Lung (tissue), 12 donors: Measurements from ENCODE around the gene SLC6A6. TPM values are rescaled to one million over a fixed set of nuclear protein-coding genes. Genes with fewer than 3 reads are reported as not detected.
A peak's percentile ranks its signal among the peaks of the same experiment; 100 is the strongest.

Source experiments
- ATAC-seq: fragments of 200-7000 bp; cut with Tn5 transposase; one replicate; pipeline ENCODE4 v1.9.1; 2020; ENCODE audit warnings: moderate number of reproducible peaks; ENCODE audit not compliant: insufficient read depth, low FRiP score
- DNase-seq, 3 donors: peaks; one replicate each; pipeline ENCODE4 v3.0.0-alpha.2; 2013 to 2017
- H3K27ac ChIP-seq, 2 donors: one replicate each; pipeline ENCODE4 v1.5.1; 2013; ENCODE audit warnings: mild to moderate bottlenecking in 2 of 2, moderate library complexity in 2 of 2, control low read depth in 1 of 2, inconsistent platforms in 1 of 2, low read depth in 1 of 2, low read length in 1 of 2
- H3K27me3 ChIP-seq, 3 donors: one replicate each; pipeline ENCODE4 v1.5.1; 2013; ENCODE audit warnings: low read length in 2 of 3; ENCODE audit not compliant: control insufficient read depth in 3 of 3, insufficient read depth in 3 of 3
- H3K36me3 ChIP-seq, 4 donors: one replicate each; pipeline ENCODE4 v1.5.1; 2013; ENCODE audit warnings: low read length in 4 of 4, mild to moderate bottlenecking in 1 of 4, moderate library complexity in 1 of 4; ENCODE audit not compliant: control insufficient read depth in 4 of 4, insufficient read depth in 4 of 4
- H3K4me1 ChIP-seq, 5 donors: one replicate each; pipeline ENCODE4 v1.5.1; 2013; ENCODE audit warnings: low read length in 5 of 5, mild to moderate bottlenecking in 2 of 5, moderate library complexity in 1 of 5; ENCODE audit not compliant: control insufficient read depth in 5 of 5, insufficient read depth in 5 of 5
- H3K4me3 ChIP-seq: one replicate; pipeline ENCODE4 v1.5.1; 2013; ENCODE audit warnings: mild to moderate bottlenecking, control low read depth, moderate library complexity
- H3K9ac ChIP-seq, 2 donors: one replicate each; pipeline ENCODE4 v1.5.1; 2013; ENCODE audit warnings: low read length in 2 of 2, control low read depth in 1 of 2; ENCODE audit not compliant: insufficient read depth in 1 of 2
- H3K9me3 ChIP-seq, 4 donors: one replicate each; pipeline ENCODE4 v1.5.1; 2013; ENCODE audit warnings: low read length in 3 of 4, mild to moderate bottlenecking in 1 of 4, moderate library complexity in 1 of 4; ENCODE audit not compliant: control insufficient read depth in 4 of 4, insufficient read depth in 3 of 4
- WGBS, 2 donors: extraction: QIAGEN DNeasy Blood & Tissue Kit; methylation state at CpG; one replicate each; pipeline ENCODE4 v1.1.7; 2013; 5-methylcytosine and 5-hydroxymethylcytosine counted together
- polyA plus RNA-seq, 2 donors: library from polyadenylated mRNA; stranded (reverse); fragments of 200-250 nt; gene quantifications; one replicate each; pipeline ENCODE4 v1.2.1, GENCODE V29; 2013
- total RNA-seq, 2 donors: library from RNA; depleted of rRNA in 1 of 2; stranded (reverse); fragments of >200 nt in 1 of 2; gene quantifications; one replicate each; pipeline ENCODE4 v1.2.1, GENCODE V29; 2014 to 2021
- TF ChIP-seq, protein P1 (sequence below): IDR thresholded peaks from 2 replicates; pipeline ENCODE4 v1.5.1; 2012; ENCODE audit warnings: mild to moderate bottlenecking; ENCODE audit errors: control extremely low read depth, extremely low read depth
- donor health status: control.
- donor health status: control.
- donor health status: Bipolar disorder and iron deficiency.
- donor health status: healthy.
- donor health status: DM: yes; HTN: yes; CAD: no.

SLC6A6 gene
- total and polyA plus RNA-seq, 4 donors: 16.1 to 96.3 (median 57.4) TPM

GRCh38 chr3:14520967-14521366 is 118.6 kb downstream of the SLC6A6 start:
- 86 to 89% methylated on average over 8 of the region's 8 CpGs for WGBS, 2 donors
- no peak overlapping the region for H3K9ac ChIP-seq
- ATAC-seq: no peak

DNA sequence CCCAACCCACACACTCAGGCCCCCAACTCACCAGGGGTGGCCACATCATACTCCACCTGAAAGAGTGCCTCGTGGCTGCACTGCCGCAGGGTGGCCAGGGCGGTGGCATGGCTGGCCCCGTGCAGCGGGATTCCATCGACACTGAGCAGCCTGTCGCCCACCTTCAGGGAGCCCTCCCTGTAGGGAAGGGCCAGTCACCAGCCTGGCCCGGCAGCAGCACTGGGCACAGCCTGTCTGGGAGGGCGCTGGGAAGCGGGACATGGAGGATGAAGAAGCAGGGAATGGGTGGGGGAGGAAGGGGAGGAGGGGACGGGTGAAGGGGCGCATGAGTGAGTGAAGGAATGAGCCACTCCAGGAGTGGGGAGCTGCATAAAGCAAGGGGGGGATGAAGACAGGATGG is 119.2 kb downstream of the SLC6A6 start:
- 83 to 88% methylated on average over 12 of the region's 12 CpGs for WGBS, 2 donors
- H3K27me3 ChIP-seq: no peaks in the 10 kb centered on the region
- H3K4me1 ChIP-seq: peaks cover 0 to 3% (median 0%) of the 10 kb centered on the region in 5 donors
- ATAC-seq (no peak), DNase-seq (peak in 1 of 3 donors; percentile 10)
- H3K9me3 ChIP-seq: no peaks in the 10 kb centered on the region
- peak overlapping the region in 1 of 2 donors; percentile 85 for H3K27ac ChIP-seq
- no peaks in the 10 kb centered on the region for H3K36me3 ChIP-seq
- H3K4me3 ChIP-seq: no peak overlapping the region
- TF ChIP-seq, protein P1, sequence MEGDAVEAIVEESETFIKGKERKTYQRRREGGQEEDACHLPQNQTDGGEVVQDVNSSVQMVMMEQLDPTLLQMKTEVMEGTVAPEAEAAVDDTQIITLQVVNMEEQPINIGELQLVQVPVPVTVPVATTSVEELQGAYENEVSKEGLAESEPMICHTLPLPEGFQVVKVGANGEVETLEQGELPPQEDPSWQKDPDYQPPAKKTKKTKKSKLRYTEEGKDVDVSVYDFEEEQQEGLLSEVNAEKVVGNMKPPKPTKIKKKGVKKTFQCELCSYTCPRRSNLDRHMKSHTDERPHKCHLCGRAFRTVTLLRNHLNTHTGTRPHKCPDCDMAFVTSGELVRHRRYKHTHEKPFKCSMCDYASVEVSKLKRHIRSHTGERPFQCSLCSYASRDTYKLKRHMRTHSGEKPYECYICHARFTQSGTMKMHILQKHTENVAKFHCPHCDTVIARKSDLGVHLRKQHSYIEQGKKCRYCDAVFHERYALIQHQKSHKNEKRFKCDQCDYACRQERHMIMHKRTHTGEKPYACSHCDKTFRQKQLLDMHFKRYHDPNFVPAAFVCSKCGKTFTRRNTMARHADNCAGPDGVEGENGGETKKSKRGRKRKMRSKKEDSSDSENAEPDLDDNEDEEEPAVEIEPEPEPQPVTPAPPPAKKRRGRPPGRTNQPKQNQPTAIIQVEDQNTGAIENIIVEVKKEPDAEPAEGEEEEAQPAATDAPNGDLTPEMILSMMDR: no peak
- H3K9ac ChIP-seq: no peak overlapping the region

More at GRCh38 chr3:14520967-14521366, 118.6 kb downstream of the SLC6A6 start:
- peak overlapping the region in 1 of 2 donors; percentile 85 for H3K27ac ChIP-seq
- no peak overlapping the region for H3K4me3 ChIP-seq
- TF ChIP-seq, protein P1: no peak
- no peaks in the 10 kb centered on the region for H3K27me3 ChIP-seq
- H3K9me3 ChIP-seq: no peaks in the 10 kb centered on the region
- H3K4me1 ChIP-seq: peaks cover 0 to 3% (median 0%) of the 10 kb centered on the region in 5 donors
- DNase-seq: peak in 1 of 3 donors; percentile 6
- H3K36me3 ChIP-seq: no peaks in the 10 kb centered on the region

DNA sequence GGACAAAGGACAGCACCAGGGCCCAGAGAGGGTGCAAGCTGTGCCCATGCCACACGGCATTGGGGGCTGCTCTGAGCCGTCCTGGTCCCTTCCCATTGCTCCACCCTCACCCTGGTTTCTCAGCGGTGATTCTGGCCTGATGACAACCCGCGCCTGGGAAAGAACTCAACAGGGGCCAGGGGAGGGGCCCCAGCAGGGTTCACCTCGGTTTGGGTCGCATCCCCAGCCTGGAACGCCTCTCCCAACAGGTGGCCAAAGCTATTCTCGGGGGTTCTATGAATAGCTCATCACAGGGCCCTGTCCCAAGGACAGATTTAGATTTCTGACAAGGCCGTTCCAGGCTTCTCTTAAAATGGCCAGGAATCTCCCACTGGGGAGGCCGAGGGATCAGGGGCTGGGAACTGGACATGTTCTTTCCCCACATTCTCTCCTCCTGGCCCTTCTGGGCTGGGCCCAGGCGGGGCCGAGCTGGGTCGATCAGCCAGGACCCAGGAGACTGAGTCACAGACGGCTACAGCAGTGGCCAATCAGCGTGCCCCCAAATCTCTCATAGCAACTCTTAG is 119.8 kb downstream of the SLC6A6 start:
- WGBS, 2 donors: 77 to 81% methylated on average over 16 of the region's 16 CpGs

More for the DNA sequence above, 119.8 kb downstream of the SLC6A6 start:
- TF ChIP-seq, protein P1: no peak
- Histone ChIP-seq H3K9me3 (no peaks in the 10 kb centered on the region), H3K27me3 (no peaks in the 10 kb centered on the region), H3K27ac (peak overlapping the region in 1 of 2 donors; percentile 85), H3K9ac (no peak overlapping the region), H3K4me1 (peaks cover 0 to 3% (median 0%) of the 10 kb centered on the region in 5 donors), H3K4me3 (no peak overlapping the region), H3K36me3 (no peaks in the 10 kb centered on the region)
- no peak for ATAC-seq
- peak in 1 of 3 donors; percentile 6 for DNase-seq
